Activated effector memory CD4-positive, alpha-beta T cell treated with Interleukin-2 at 50 U/mL for 16 hours (primary cell): Measurements from ENCODE around the gene SLC35G6.
"Not testable (repeated sequence)": the region's sequence is repeated elsewhere in the genome, so short reads cannot be mapped to it uniquely, and the experiment has no call there.

Experiments used
- DNase-seq: peaks from one replicate; pipeline ENCODE4 v3.0.0-alpha.2; 2020

Gene SLC35G6

GRCh38 chr17:7479213-7480088 is 1.8 kb upstream of the SLC35G6 start, which contains the start of gene ZBTB4:
ZBTB4 (minus strand) TSS chr17:7479631; CDS start chr17:7466801, 12,830 bp downstream.
- peak; percentile 63 for DNase-seq

- DNase-seq, result no peak
Observed at GRCh38 chr17:7480089-7480384, 1.2 kb upstream of the SLC35G6 start.

GRCh38 chr17:7481842-7482741 is 846 bp downstream of the SLC35G6 start:
- DNase-seq, result not testable (repeated sequence)

GRCh38 chr17:7482742-7483088 is 1.5 kb downstream of the SLC35G6 start:
- not testable (repeated sequence) for DNase-seq

GRCh38 chr17:7483255-7484066 is 2.2 kb downstream of the SLC35G6 start:
- peak; percentile 92 for DNase-seq

- DNase-seq, result peak; percentile 97
Observed at GRCh38 chr17:7484067-7484918, 3.0 kb downstream of the SLC35G6 start, which contains the start of gene POLR2A. POLR2A (plus strand) TSS chr17:7484366.

- no peak for DNase-seq
Observed at GRCh38 chr17:7484919-7485377, 3.7 kb downstream of the SLC35G6 start.

GRCh38 chr17:7486181-7486580 is 4.9 kb downstream of the SLC35G6 start:
- DNase-seq, result no peak

GRCh38 chr17:7490144-7490543 is 8.9 kb downstream of the SLC35G6 start:
- no peak for DNase-seq

- no peak for DNase-seq
Observed at GRCh38 chr17:7491583-7491982, 10.3 kb downstream of the SLC35G6 start.

GRCh38 chr17:7493941-7494340 is 12.7 kb downstream of the SLC35G6 start:
- no peak for DNase-seq

GRCh38 chr17:7495906-7496434 is 14.7 kb downstream of the SLC35G6 start:
- DNase-seq, result no peak

GRCh38 chr17:7496470-7497183 is 15.4 kb downstream of the SLC35G6 start:
- no peak for DNase-seq

- DNase-seq, result no peak
Observed at GRCh38 chr17:7497228-7497627, 16.0 kb downstream of the SLC35G6 start.

GRCh38 chr17:7497636-7498035 is 16.4 kb downstream of the SLC35G6 start:
- DNase-seq, result no peak

GRCh38 chr17:7499161-7499560 is 17.9 kb downstream of the SLC35G6 start:
- no peak for DNase-seq

GRCh38 chr17:7501729-7502128 is 20.5 kb downstream of the SLC35G6 start:
- DNase-seq, result no peak

GRCh38 chr17:7502171-7502847 is 21.1 kb downstream of the SLC35G6 start:
- DNase-seq, result no peak

- DNase-seq, result no peak
Observed at GRCh38 chr17:7502987-7503386, 21.7 kb downstream of the SLC35G6 start.

GRCh38 chr17:7503521-7503920 is 22.3 kb downstream of the SLC35G6 start:
- DNase-seq, result no peak
